Midbrain (tissue), 1 donor: ENCODE data around the gene E2F6.
"Not testable (repeated sequence)": the region's sequence is repeated elsewhere in the genome, so short reads cannot be mapped to it uniquely, and the experiment has no call there.

Experiments
- DNase-seq: peaks from one replicate; lab custom pipeline; 2025; lab: John Stamatoyannopoulos, UW

The E2F6 gene

GRCh38 chr2:11414372-11415124, 51.4 kb downstream of the E2F6 start:
- DNase-seq = no peak

- no peak for DNase-seq
These were observed 53.5 kb downstream of the E2F6 start for GRCh38 chr2:11412449-11412810.

GRCh38 chr2:11411768-11412448, 54.1 kb downstream of the E2F6 start:
- DNase-seq = peak; percentile 55

GRCh38 chr2:11411244-11411643, 54.7 kb downstream of the E2F6 start:
- no peak for DNase-seq

- no peak for DNase-seq
These were observed 55.9 kb downstream of the E2F6 start for GRCh38 chr2:11410101-11410500.

GRCh38 chr2:11409572-11409959, 56.4 kb downstream of the E2F6 start:
- DNase-seq = no peak

- DNase-seq = no peak
These were observed 56.9 kb downstream of the E2F6 start for GRCh38 chr2:11408959-11409571.

GRCh38 chr2:11407413-11407812, 58.5 kb downstream of the E2F6 start:
- no peak for DNase-seq

DNA sequence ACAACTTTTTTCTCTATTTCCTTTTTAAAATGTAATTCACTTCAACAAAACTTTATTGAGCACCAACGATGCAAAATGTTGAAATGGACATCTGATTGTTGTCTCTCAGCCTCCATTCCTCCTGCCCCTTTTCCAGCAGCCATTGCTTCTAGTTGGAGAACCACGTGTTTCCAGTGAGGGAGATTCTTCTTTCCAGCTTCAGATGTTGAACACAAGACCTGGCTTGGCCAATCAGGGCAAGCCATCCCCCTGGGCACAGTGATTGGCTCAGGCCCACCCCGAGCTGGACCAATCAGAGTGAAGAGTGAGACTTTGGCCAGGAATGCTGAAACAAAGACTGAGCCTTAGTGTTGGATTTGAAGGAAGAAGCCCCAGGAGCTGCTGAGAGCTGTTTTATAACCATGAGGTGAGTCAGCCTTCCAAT, 59.0 kb downstream of the E2F6 start:
- no peak for DNase-seq

- no peak for DNase-seq
These were observed 59.5 kb downstream of the E2F6 start for GRCh38 chr2:11406267-11406957.

GRCh38 chr2:11405599-11406266, 60.2 kb downstream of the E2F6 start:
- no peak for DNase-seq

GRCh38 chr2:11405074-11405406, 60.9 kb downstream of the E2F6 start:
- not testable (repeated sequence) for DNase-seq

DNA sequence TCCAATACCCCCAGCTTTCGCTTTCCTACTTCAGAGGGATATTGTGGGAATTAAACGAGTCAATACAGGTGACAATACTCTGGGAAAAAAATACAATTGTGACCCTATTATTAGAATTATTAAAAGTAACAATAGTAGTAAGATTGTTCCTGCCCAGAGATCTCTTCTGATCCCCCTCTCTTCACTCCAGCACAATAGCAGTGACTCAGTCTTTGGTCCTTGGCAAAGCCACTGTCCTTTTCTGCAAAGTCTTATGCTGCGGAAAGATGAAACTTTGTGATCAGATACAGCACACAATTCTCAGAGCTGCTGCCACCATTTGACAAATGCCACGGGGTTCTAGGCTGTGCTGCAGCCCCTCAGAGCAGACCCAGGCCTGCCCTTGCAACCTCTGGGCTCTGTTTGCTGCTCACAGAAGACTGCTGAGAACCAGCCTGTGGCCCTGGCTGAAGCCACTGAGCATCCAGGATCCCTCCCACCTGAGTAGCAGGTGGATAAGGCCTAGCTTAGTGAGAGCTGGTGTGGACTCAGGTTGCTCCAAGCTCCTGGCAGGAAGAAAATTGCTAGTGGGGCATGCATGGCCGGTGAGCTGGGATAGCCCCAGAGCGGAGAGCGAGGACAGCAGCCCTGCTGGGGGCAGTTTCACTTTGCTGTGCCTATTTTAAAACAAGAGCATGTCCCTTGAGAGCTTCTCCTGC, 61.4 kb downstream of the E2F6 start:
- DNase-seq = no peak

- no peak for DNase-seq
These were observed 63.5 kb downstream of the E2F6 start for GRCh38 chr2:11402436-11402835.

GRCh38 chr2:11399438-11399762, 66.6 kb downstream of the E2F6 start:
- DNase-seq = no peak

DNA sequence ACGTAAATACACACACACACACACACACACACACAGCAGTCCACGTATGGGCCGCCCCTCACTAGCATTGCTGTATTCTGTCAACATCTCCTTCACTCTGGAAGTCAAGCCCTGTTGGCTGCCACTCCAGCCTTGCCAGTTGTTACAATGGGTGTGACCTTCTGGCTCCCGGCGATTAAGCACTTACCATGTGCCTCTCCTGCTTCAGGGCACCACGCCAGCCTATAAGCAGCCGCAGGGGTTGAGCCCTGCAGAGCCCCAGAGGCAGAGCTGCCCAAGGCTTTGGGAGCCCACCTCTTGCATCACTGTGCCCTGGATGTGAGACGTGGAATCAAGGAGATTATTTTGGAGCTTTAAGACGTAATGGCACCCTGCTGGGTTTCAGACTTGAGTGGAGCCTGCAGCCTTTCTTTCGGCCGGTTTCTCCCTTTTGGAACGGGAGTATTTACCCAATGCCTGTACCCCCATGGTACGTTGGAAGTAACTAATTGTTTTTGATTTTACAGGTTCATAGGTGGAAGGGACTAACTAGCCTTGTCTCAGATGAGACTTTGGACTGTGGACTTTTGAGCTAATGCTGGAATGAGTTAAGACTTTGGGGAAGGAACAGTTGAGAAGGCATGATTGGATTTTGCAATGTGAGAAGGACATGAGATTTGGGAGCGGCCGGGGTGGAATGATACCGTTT, 67.1 kb downstream of the E2F6 start:
- no peak for DNase-seq

- DNase-seq = no peak
These were observed 68.4 kb downstream of the E2F6 start for GRCh38 chr2:11397513-11397912.

GRCh38 chr2:11396467-11397445, 69.2 kb downstream of the E2F6 start:
- DNase-seq = no peak

DNA sequence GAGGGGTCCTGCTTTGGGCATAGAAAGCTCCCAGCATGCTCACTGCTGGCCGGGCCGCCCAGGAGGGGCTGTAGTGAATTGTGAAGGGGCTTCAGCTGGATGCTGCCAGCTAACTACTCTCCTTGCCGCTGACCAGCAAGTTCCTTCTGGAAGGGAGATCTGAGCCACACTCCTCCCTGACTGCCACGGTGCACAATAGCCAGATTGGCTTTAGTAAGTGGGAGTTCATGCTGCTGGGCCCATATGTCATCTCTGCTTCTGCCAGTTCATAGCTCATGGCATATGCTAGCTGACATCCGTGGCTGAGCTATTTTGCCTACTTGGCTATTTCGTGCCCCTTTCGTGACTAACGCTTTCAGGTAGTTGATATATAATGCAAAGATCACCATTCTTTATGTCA, 69.9 kb downstream of the E2F6 start:
- no peak for DNase-seq

DNA sequence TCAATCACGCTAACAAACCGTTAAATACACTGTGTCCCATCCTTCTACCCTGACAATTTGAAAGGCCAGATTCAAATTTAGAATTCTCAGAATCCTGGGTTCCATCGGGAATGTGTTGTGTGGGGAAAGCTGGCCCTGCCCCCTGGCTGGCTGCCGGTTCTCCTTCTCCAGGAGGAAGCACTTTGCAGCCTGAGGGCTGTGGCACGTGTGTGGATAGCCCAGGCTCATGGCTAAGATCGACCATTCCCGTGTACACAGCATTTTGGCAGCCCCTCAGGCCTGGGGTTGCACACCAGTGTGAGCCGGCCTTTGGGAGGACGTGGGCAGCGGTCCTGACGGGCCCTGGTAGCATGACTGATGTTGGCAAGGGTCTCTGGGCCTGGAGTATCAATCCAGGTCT, 70.6 kb downstream of the E2F6 start:
- DNase-seq = no peak
